Ishikawa (cell line): ENCODE measurements around the gene DNAJC18.

Experiments
- EP300 ChIP-seq: IDR thresholded peaks from 2 replicates; pipeline ENCODE4 v1.6.1; 2012; ENCODE audit warnings: borderline replicate concordance
- RAD21 ChIP-seq: IDR thresholded peaks from 2 replicates; pipeline ENCODE4 v1.6.1; 2012; ENCODE audit warnings: low read depth
- TAF1 ChIP-seq: IDR thresholded peaks from 2 replicates; pipeline ENCODE4 v1.6.1; 2012; ENCODE audit warnings: low read depth, mild to moderate bottlenecking
- TCF12 ChIP-seq: IDR thresholded peaks from 2 replicates; pipeline ENCODE4 v1.6.1; 2012; ENCODE audit warnings: low read depth
- USF1 ChIP-seq: IDR thresholded peaks from 2 replicates; pipeline ENCODE4 v1.6.1; 2012
- YY1 ChIP-seq: IDR thresholded peaks from 2 replicates; pipeline ENCODE4 v1.6.1; 2012; ENCODE audit warnings: low read depth

GRCh38 chr5:139392324-139392677 is 47.0 kb downstream of the DNAJC18 start:
- no peak for TF ChIP-seq EP300
- no peak for TF ChIP-seq USF1
- TF ChIP-seq TAF1, result no peak
- TF ChIP-seq TCF12, result no peak
- no peak for TF ChIP-seq YY1
- no peak for TF ChIP-seq RAD21
